Gastroesophageal sphincter (tissue), 3 donors: ENCODE data around the gene LRCH2.

Experiments
- CTCF ChIP-seq, 4 experiments: fragments of 200-600 bp in 2 of 4; fragments of 450-650 bp in 2 of 4; sonication (generic) in 1 of 4; IDR thresholded peaks; one replicate each; pipeline ENCODE4 v1.5.1; 2017 to 2019; ENCODE audit warnings: antibody characterized with exemption in 4 of 4, mild to moderate bottlenecking in 2 of 4, moderate library complexity in 2 of 4
- POLR2AphosphoS5 ChIP-seq: sonication (generic); formaldehyde crosslinking; IDR thresholded peaks from one replicate; pipeline ENCODE4 v1.6.1; 2017; ENCODE audit warnings: antibody characterized with exemption

- TF ChIP-seq POLR2AphosphoS5 (no peak), CTCF (IDR thresholded peaks at IDR 0.05) (no peak)
Observed at GRCh38 chrX:115233497-115234455, at the start of gene LRCH2.
